ENCODE measurements around the gene PRDM15.

GRCh38 chr21:41916888-41917433 lies 37.8 kb upstream of the PRDM15 start:
- TF ChIP-seq CTCF (IDR thresholded peaks at IDR 0.05; ENCODE audit: low read depth, low read length), result peak; percentile 60
- no peak for TF ChIP-seq EZH2phosphoT487 (IDR thresholded peaks at IDR 0.05; ENCODE audit: low read depth)

All from OCI-LY3 (cell line).